ENCODE results near the gene TRDMT1. TPM values are rescaled to one million over a fixed set of nuclear protein-coding genes. Genes with fewer than 3 reads are reported as not detected.

Gene TRDMT1
- total RNA-seq, 1 donor: 8.9 TPM

GRCh38 chr10:17232276-17232960 lies 30.9 kb upstream of the TRDMT1 start:
- no peak for DNase-seq (ENCODE audit: low read depth in 2 of 3, low spot score in 2 of 3)

GRCh38 chr10:17231788-17232187 lies 30.3 kb upstream of the TRDMT1 start:
- DNase-seq (ENCODE audit: low read depth in 2 of 3, low spot score in 2 of 3): no peak

- DNase-seq (ENCODE audit: low read depth in 2 of 3, low spot score in 2 of 3): peak; percentile 79 to 84 (median 81)
Observed at GRCh38 chr10:17229967-17230682, 28.7 kb upstream of the TRDMT1 start.

GRCh38 chr10:17229717-17229966 lies 28.2 kb upstream of the TRDMT1 start:
- no peak for DNase-seq (ENCODE audit: low read depth in 2 of 3, low spot score in 2 of 3)

GRCh38 chr10:17229016-17229716 lies 27.7 kb upstream of the TRDMT1 start:
- DNase-seq (ENCODE audit: low read depth in 2 of 3, low spot score in 2 of 3): peak; percentile 67 to 93 (median 85)

GRCh38 chr10:17228091-17229015 lies 26.9 kb upstream of the TRDMT1 start, which contains the start of gene VIM:
Gene VIM (plus strand): TSS chr10:17228241. CDS start chr10:17229423, 1,182 bp downstream.
- peak; percentile 74 to 97 (median 94) for DNase-seq (ENCODE audit: low read depth in 2 of 3, low spot score in 2 of 3)

GRCh38 chr10:17227367-17228090 lies 26.1 kb upstream of the TRDMT1 start:
- DNase-seq (ENCODE audit: low read depth in 2 of 3, low spot score in 2 of 3): peak in 1 of 3 donors; percentile 77

GRCh38 chr10:17226891-17227303 lies 25.4 kb upstream of the TRDMT1 start:
- DNase-seq (ENCODE audit: low read depth in 2 of 3, low spot score in 2 of 3): no peak

- DNase-seq (ENCODE audit: low read depth in 2 of 3, low spot score in 2 of 3): no peak
Observed at GRCh38 chr10:17225808-17226207, 24.3 kb upstream of the TRDMT1 start.

GRCh38 chr10:17222329-17222728 lies 20.9 kb upstream of the TRDMT1 start:
- no peak for DNase-seq (ENCODE audit: low read depth in 2 of 3, low spot score in 2 of 3)

- no peak for DNase-seq (ENCODE audit: low read depth in 2 of 3, low spot score in 2 of 3)
Observed at GRCh38 chr10:17220652-17221100, 19.2 kb upstream of the TRDMT1 start.

- no peak for DNase-seq (ENCODE audit: low read depth in 2 of 3, low spot score in 2 of 3)
Observed at GRCh38 chr10:17219024-17219423, 17.6 kb upstream of the TRDMT1 start.

- no peak for DNase-seq (ENCODE audit: low read depth in 2 of 3, low spot score in 2 of 3)
Observed at GRCh38 chr10:17217631-17218232, 16.3 kb upstream of the TRDMT1 start.

GRCh38 chr10:17216901-17217395 lies 15.5 kb upstream of the TRDMT1 start:
- no peak for DNase-seq (ENCODE audit: low read depth in 2 of 3, low spot score in 2 of 3)

- DNase-seq (ENCODE audit: low read depth in 2 of 3, low spot score in 2 of 3): peak in 2 of 3 donors; percentile 92 to 97
Observed at GRCh38 chr10:17216217-17216900, 14.9 kb upstream of the TRDMT1 start.

GRCh38 chr10:17215782-17216122 lies 14.3 kb upstream of the TRDMT1 start:
- no peak for DNase-seq (ENCODE audit: low read depth in 2 of 3, low spot score in 2 of 3)

GRCh38 chr10:17214971-17215781 lies 13.7 kb upstream of the TRDMT1 start:
- DNase-seq (ENCODE audit: low read depth in 2 of 3, low spot score in 2 of 3): no peak

GRCh38 chr10:17214526-17214925 lies 13.1 kb upstream of the TRDMT1 start:
- no peak for DNase-seq (ENCODE audit: low read depth in 2 of 3, low spot score in 2 of 3)

Measured in hematopoietic multipotent progenitor cell (in vitro differentiated cells).